Activated T-cell treated with anti-CD3 and anti-CD28 coated beads for 1 hour (primary cell): ENCODE results near the gene RUNX3.

Source experiments
- DNase-seq: peaks from one replicate; pipeline ENCODE4 v3.0.0-alpha.2; 2020; ENCODE audit warnings: low read depth

Gene RUNX3

DNA sequence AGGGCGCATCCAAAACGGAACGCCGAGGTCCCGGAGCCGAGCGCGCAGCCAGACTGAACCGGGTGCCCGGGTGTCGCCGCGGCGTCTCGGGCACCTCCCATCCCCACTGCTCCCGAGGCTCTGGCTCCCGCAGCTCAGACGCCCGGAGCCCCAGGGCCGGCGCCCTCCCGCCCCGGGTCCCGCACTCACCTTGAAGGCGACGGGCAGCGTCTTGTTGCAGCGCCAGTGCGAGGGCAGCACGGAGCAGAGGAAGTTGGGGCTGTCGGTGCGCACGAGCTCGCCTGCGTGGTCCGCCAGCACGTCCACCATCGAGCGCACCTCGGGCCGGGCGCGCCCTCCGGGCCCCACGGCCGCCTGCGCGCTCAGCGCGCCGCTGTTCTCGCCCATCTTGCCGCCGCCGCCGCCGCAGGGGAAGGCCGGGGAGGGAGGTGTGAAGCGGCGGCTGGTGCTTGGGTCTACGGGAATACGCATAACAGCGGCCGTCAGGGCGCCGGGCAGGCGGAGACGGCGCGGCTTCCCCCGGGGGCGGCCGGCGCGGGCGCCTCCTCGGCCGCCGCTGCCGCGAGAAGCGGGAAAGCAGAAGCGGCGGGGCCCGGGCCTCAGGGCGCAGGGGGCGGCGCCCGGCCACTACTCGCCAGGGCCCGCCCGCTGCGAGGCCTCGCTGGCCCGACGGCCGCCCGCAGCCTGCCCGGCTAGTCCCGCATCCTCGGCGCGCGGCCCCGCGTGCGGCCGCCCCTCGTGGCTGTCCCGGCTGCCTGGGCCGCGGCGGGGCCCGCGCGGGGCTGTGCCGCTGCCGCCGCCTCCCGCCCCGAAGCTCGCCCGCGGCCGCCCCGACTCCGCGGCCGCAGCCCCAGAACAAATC lies 447 bp downstream of the RUNX3 start:
- DNase-seq: peak; percentile 32

DNA sequence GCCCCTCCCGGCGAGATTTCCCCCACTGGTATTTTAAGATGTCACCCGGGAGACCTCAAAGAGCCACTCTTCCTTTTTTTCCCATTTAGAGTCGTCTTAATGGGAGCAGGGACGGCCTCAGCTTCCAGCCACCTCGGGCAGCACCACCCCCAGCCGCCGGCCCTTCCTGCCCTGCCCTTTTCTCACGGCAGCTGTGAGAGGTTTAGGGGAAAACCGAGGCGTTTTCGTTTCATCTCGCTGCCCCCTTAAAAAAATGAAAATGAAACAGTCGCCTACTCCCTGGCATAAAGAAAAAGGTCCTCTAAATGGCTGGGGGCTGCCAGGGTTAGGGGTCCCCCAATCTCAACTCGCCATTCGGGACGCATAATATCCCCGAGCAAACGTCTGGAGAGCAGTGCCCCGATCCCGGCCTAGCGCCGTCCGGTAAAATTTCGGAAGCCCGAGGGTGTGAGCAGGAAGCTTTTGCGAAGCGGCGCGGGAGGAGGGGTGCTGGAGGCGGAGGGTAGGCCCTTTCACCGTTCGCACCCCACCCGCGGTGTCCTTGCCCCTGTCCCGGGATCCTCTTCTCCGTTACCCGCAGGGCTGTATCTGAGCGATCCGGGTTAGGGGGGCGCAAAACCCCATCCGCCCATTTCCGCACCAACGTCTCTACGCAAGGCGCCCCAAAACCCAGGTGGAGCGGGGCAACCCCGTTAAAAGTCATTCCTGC lies 1.2 kb downstream of the RUNX3 start:
- peak; percentile 46 for DNase-seq

DNA sequence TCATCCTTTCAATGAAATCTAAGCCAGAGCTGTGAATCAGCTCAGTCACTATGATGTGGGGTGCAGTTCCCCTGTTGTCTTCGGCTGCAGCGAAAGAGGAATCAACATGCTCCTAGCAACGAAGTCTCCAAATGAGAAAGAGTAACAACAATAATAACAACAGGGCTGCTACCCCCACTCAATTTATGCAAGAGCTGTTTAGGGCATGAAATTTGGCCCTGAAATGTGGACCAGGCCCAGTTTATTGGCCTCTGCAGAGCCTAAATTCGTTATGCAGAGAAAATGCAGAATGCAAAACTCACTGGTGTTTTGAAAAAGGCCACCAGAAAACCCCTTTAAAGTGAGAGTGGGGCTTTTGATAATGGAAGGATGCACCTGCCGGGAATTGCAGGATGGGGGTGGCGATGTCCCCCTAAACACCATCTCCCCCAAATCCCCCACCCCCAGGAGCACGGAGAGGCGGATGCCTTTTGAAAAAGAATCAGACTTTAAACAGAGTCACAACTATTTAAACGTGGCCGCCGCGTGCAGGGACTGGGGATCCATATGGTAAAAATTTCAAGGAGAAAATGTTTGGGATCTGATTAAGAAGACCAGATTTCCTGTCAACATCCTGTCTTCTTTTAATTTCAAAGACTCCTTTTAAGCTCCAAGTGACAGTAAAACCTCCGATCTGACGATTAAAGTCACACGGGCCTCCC lies 1.9 kb downstream of the RUNX3 start:
- no peak for DNase-seq

DNA sequence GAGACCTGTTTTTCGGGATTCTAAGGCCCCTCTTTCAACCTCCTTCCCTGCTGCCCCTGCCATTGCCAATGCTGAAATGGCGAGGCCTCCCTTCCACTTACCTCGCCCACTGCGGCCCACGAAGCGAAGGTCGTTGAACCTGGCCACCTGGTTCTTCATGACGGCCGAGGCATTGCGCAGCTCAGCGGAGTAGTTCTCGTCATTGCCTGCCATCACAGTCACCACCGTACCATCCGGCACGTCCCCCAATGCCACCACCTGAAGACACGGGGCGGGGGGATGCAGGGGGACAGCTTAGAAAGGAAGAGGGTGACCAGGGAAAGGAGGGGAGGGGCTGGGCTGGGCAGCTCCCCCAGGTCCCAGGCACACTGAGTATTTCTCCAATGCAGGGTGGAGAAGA lies 2.6 kb downstream of the RUNX3 start:
- DNase-seq: no peak

DNA sequence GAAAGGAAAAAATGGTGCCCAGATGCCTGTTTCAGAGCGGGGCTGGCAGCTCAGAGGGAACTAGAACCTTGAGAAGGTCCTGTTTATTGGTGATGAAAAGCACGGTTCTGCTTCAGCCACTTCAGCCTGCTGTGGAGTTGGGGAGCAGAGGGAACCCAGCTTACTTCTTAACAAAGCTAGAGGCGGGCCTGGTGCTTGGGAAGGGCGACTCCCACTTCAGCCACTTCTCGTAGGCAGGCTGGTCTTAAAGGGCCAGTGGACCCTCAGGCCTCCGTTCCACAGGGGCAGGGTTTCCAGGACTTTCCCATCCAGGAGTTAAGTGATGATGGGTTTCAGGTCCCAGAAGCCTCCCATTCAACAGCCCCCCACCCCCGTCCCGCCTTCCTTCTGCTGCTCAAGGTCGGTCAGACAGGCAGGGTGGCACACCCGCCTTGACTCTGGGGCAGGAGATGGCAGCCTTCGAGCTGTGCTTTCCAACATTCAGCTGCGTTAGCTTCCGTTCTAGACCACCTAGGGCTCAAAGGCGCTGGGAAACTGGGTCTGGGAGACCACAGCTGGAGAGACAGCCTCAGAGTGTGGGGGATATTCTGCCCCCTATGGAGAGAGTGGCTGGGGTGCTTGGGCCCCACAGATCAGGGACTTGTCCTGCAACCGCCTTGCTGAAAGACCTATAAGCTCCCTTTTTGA lies 3.4 kb downstream of the RUNX3 start:
- DNase-seq: no peak

DNA sequence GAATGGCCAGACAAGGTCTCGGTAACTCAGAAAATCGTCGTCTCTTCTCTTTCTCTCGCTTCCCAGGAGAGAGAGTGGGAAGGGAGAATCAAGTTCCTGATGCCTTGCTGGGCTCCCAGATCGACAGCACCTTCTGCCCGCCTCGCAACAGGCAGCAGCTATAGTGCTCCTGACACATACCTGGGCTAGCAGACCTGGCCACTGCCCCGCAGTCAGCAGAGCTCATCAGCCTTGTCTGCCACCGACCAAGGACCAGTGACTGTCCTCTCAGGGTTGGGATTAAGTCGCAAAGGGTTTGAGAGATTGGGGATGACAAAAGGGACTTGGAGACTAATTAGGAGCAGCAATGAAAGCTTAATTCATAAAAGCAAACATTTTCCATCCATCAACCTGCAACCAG lies 4.1 kb downstream of the RUNX3 start:
- no peak for DNase-seq

DNA sequence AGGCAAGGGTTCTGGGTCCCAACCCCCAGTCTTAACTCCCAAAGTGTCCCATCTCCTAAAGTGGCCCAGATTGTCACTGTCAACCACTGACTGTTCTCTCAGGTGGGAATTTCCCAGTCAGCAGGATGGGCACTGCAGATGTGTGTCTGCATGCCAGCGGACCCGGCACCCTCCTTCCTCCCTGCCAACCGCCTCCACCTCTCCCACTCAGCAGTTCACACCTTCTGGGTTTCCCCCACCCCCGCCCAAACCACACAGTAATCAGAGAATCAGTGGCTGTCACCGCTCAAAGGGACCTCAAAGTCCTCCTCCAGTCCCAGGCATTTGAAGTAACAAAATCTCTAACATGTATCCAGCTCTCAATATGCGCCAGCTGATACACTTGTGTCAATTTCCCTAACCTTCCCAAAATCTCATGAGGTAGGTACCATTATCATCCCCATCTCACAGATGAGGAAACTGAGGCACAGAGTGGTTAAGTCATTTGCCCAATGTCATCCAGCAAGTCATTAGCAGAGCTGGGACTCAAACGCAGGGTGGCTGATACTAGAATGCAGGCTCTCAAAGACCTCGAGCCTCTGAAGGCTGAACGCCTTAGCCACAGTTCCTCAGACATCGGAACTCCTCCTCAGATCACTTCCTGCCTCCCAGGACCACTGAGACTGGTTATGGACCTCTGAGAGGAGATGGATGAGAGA lies 4.8 kb downstream of the RUNX3 start:
- DNase-seq: peak; percentile 67

DNA sequence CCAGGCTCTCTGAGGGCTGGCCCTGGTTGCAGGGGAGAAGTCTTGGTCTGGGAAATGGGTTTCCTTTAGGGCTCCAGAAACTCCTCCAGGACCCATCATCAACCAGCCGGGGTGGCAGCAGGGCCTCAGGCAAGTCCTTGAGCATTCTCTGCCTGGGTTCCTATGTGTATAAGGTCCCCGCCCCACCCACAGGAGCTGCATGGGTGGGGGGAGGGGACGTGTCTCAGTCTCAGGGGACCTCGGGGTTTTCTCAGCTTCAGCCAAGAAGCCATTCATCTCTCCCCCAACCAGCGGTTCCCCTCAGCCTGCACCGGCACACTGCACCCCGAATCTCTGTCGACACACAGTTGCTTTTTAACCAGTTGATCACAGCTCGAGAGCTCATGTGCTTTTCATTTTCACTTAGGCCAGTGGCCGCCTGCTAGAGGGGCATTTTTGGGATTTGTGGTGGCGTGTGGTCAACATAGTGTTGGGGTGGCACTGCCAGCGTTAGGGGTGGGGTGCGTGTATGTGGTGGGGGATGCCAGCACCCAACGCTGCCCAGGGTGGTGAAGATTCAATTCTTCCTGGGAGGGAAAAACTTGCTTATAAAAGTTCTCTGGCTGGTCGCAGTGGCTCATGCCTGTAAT lies 6.5 kb downstream of the RUNX3 start:
- DNase-seq: no peak

DNA sequence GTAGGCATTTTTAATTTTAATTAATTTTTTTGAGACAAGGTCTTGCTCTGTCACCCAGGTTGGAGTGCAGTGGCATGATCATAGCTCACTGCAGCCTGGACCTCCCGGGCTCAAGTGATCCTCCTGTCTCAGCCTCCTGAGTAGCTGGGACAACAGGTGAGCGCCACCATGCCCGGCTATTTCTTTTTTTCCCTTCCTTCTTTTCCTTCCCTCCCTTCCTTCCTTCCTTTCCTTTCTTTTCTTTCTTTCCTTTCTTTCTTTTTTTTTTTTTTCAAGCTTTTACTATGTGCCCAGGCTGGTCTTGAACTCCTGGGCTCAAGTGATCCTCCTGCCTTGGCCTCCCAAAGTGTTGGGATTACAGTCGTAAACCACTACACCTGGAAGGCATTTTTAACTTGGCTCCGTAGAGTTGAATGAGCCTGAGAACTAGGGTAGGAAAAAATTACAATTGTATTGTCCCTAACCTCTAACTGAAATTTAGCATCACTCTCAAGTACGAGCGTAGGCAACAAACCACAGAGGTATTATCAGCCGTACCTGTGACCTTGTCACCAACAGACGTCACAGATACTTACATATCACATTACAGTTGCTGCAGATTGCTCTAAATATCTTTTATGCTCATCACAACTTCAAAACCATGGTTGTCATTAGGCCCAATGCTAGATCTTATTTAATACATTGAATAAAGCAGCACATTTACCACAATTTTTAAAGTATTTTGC lies 8.0 kb downstream of the RUNX3 start:
- no peak for DNase-seq

DNA sequence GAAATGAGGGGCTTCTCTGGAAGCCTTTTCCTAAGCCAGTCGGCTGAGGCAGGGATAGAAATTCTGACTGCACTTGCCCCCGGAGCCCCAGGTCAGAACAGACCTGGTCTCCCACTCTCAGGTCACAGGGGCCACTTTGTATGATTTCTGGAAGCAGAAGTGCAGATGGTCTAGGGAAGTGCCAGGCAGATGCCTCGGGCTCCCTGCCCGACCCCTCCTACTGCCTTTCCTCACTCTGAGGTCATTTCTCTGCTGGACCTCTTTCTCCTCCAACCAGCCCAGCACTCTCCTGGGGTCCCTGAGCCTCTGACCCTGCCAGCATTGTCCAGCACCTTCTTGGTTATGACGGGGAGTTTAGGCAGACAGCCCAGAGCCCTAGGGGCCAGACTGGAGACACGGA lies 8.7 kb downstream of the RUNX3 start:
- no peak for DNase-seq

DNA sequence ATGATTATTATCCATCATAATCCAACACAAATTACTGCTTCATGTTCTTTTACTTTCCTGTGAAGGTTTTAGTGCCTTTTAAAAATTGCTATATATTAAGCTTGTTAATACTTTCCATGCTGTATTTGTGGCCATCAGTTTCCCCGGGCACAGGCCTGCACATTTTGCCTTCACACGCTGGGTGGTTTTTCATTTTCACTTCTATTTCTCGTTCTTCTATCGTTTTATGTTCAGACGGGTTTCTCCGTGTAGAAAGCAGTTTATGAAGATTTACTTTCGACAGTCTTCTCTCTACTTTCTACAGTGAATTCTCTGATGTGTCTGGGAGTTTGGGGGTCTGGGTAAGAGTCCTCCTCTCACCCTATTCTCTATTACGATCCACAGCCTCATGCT lies 9.5 kb downstream of the RUNX3 start:
- no peak for DNase-seq

DNA sequence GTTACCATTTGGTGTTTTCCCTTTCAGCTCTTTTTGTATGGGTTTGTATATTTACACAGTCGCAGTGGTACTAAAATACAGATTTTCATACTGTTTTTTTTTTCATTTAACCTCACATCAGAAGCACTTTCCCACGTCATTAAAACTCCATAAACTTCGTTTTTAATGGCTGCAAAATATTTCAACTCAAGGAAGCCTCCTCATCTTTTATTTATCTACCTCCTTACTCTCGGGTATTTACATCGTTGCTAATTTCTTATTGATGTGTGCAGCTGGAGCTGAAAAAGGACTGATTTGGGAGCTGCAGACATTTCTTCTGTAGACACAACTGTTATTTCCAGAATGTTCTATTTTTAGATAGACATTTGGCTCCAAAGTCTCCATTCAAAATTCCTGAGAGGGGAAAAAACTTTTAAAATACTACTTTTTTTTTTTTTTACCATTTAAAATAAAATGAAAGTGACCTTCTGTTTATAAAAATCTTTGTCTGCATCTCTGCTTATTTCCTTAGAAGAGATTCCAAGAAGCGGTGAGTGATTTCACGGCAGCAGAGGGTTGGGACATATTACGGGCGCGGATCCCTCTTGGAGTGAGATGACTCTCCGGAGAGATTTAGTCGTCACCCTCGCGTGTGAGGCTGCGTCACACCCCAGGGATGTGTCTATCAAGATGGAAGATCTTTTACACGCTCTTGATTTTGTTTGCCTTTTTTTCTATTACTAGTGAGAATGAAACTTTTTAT lies 10.1 kb downstream of the RUNX3 start:
- no peak for DNase-seq

DNA sequence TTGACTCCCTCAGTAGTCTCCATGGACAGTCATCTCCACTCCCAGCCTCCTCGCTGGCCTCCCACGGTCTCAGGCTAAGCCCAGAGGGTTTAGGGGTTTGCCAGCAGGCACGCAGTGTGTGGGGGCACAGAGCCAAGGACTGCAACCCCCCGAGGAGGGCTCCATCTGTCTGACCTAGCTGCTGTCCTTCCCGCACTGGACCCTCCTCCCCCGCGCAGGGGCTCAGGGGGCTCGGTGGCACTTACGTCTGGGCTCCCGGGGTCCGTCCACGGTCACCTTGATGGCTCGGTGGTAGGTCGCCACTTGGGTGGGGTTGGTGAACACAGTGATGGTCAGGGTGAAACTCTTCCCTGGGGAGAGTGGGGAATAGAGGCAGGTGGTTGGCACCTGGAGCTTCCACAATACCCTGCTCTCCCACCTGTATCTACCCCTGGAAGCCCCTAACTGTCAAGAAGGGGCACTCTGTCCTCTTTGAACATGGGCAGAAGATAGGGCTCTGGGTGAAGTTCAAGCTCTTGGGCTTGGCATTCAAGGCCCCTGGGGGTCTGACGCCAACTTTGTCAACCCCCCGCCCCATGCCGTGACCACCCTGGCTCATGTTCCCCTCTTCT lies 11.0 kb downstream of the RUNX3 start:
- no peak for DNase-seq

DNA sequence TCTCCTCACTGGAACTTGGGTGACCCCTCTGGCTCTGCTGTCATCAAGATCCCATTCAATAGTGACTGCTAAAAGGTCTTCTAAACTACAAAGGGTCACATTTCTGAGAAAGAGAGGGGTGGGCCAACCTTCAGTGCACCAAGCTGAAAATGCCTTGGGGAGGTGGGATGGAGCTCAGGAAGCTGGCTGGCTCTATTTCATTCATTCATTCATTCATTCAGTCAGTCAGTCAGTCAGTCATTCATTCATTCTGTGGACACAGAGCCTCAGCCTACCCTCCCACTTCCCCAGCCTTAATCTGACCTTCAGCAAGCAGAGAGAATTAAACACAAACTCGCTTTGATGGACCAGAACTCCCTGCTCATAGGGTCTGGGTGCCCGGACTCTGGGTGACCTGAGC lies 11.7 kb downstream of the RUNX3 start:
- no peak for DNase-seq

DNA sequence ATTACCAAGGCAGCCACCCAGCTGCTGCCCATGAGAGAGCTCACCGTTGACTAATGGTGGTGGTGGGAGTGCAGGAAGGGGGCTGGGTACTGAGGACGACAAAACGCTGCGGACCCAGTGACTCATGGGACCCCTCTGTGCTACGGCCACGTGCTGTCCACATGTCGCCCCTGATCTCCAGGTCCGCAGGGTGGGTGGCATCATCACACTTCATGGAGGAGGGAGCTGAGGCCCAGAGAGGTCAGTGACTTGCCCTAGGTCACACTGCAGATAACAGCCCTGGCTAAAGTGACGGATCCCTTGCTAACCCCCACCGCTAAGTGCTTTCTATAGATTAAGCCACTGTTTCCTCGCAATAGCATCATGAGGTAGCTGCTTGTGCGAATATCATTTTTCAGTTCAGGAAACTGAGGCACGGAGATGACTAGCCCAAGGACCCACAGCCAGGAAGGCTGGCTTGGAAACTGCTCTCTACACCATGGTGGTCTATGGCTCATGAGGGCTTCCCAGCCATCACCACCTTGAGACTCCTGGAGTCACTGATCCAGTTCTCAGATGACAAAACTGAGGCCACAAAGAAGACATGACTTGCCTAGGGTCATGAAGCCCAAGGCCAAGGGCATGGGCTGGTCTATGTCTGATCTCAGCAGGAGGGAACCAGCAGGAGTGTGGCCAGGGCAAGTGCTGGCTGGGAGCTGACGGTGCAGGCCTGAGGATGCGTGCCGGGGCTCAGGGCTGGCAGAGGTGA lies 12.6 kb downstream of the RUNX3 start:
- no peak for DNase-seq

DNA sequence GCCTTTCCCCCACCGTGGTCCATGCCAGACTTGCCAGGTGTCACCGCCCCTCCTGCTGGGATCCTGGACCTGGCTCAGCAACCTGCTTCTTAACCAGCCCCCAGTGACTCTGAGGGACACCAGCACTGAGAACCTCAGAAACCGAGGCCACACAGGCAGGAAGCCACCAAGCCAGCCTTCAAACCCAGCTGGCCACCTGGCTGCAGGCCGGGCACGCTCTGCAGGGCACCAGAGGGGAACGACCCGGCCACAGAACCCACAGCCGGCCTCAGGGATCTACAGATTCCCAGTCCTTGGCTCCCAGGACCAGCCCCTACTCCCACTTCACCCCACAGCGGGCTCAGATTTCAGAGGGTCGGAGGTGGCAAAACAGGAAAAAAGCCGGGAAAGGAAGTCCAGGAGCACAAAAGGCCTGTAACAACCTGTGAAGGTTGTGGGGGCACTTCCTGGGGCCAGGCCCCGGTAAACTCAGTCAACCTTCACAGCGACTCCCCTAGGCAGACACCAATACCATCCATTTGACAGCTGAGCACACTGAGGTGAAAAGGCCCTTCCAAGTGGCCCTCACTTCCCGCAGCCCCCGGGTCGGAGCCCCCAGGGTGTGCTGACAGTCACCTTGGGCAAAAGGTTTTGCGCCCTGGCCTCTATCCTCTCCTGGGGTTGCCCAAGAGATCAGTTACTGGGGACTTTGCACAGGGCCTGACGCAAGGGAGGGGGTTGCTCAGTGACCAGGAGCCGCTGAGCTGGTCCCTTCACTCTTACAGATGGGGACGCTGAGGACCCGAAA lies 14.1 kb downstream of the RUNX3 start:
- no peak for DNase-seq

DNA sequence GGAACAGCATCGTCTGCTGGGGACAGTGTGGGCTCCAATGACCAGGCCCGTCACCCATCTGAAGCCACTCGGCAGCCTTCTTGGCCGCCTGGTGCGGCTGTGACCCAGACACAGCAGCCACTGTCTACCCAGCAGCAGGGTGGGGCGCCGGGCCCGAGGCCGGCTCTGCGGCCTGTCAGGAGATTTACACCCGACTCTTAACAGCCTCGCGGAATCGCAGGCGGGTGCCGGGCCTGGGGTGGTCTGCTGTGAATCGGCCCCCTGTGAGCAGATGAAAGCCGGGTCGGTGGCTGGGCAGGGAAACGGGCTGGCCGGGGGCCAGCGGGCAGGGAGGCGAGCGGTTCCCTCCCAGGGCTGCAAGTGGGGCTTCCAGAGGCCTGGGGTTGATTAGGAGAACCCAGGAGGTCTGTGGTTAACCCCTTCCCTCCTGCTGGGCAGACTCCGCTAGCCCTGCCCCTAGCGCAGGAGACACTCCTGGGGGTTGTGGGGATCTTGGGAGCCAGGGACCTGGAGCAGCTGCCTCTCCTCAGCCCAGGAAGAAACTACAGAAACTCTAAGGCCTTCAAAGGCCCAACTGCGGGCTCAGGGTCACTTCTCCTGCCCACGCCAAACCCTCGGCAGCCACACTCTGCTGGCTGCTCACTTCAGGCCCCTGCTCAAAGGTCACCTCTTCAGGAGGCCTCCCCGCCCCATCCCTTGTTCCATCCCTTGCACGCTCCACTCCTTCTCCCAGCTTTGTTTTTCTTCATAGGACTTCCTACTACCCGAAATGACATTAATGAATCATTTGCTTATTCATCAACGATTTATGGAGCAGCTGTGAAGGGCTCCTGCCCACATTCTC lies 15.6 kb downstream of the RUNX3 start:
- DNase-seq: no peak
